Posterior vena cava (tissue), 2 donors: ENCODE measurements around the gene PIGC. TPM values are rescaled to one million over a fixed set of nuclear protein-coding genes. Genes with fewer than 3 reads are reported as not detected.

Experiments used
- DNase-seq: peaks from one replicate; pipeline ENCODE4 v3.0.0-alpha.2; 2020; ENCODE audit warnings: low spot score
- intact Hi-C, 2 donors: fragments of 100-400 bp; cut with DNase I; formaldehyde crosslinking; loops; one replicate each; pipeline versions ENCODE4 v1.14.1 to v1.14.2; 2022 to 2023
- total RNA-seq, 2 donors: library from RNA; stranded (reverse); fragmentation: NEBNext Ultra II Directional; extraction: Animal tissue kit (Norgen Biotek cat#: 25700); gene quantifications; one replicate each; pipeline ENCODE4 v1.2.1, GENCODE V29; 2021
- donor health status: DM: yes; HTN: yes; CAD: no.
- donor health status: DM: yes; HTN: yes; CAD: no.

Gene PIGC
- total RNA-seq, 2 donors from 2014 or later = 18.4 to 22.3 TPM

DNA sequence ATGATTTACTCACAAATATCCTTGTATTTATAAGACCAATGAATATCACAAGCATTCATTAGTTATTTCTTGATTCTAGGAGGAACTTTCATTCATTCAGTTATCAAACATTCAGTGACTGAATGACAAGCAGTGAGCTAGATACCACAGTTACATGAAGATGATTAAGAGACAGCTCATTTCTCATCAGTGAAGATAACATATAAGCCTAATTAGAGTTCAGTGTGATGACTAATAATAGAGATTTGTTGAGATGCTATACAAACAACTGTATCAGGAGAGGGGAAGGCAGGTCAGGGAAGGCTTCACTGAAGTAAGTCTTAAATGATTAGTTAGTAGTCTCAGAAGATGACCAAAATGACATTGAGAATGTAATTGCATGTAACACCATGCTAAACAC lies 38.0 kb downstream of the PIGC start:
- intact Hi-C loops = loop anchor here in 1 of 2 donors (10.0 kb wide), 1 partner anchor 361 kb away; no protein-coding TSS in a partner anchor
- DNase-seq = no peak

GRCh38 chr1:172404121-172404520 lies 39.7 kb downstream of the PIGC start:
- intact Hi-C loops = loop anchor here in 1 of 2 donors (10.0 kb wide), 1 partner anchor 359 kb away; no protein-coding TSS in a partner anchor
- DNase-seq = no peak

GRCh38 chr1:172402878-172403569 lies 40.8 kb downstream of the PIGC start:
- intact Hi-C loops = loop anchor here in 1 of 2 donors (10.0 kb wide), 1 partner anchor 358 kb away; no protein-coding TSS in a partner anchor
- DNase-seq = no peak

- intact Hi-C loops = loop anchor here in 1 of 2 donors (10.0 kb wide), 1 partner anchor 357 kb away; no protein-coding TSS in a partner anchor
- DNase-seq = no peak
These were observed 42.0 kb downstream of the PIGC start for GRCh38 chr1:172401892-172402291.

GRCh38 chr1:172401477-172401876 lies 42.4 kb downstream of the PIGC start:
- no peak for DNase-seq
- intact Hi-C loops = loop anchor here in 1 of 2 donors (10.0 kb wide), 1 partner anchor 357 kb away; no protein-coding TSS in a partner anchor

- DNase-seq = no peak
- intact Hi-C loops = loop anchor here in 1 of 2 donors (10.0 kb wide), 1 partner anchor 356 kb away; no protein-coding TSS in a partner anchor
These were observed 43.2 kb downstream of the PIGC start for GRCh38 chr1:172400722-172401105.

DNA sequence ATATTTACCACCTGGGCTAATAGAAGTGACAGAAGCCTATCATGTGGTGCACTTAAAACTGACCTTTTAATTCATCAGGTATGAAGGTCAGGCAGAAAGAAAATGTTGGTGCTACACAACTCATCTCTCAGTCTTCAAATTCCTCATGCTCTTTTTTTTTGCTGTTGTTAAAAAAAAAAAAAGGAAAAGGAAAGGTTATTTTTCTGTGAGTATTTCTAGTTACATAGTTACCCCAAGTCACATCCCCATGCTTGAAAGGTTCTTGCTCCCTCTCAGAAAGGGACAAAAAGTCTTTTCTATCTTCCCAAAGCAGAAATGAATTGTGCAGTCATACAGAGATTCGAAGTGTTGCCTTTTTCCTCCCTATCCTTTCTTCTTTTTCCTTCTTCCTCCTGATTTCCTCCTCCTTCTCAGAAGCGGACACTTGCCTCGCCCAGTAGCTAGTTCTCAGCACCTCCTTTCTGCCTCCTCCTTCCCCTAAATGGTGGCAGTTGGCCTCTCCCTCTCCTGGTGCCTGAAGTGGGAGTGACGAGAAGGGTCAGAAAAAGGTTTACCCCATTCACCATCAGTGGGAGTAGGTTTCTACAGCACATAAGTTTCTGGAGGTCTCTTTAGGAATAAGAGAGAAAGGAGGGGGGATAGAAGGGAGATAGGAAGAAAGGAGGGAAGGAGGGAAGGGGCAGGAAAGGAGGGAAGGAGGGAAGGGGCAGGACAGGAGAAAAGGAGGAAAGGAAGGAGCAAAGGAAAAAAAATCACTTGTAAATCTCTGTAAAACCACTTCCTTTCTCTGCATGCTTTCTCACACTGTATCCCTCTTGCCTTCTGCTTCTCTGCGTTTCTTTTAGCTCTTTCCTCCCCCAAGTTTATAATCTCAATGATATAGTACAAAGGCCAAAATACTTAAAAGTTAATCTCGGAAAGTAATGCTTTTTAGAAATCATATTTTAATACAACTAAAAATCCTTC lies 43.8 kb downstream of the PIGC start:
- no peak for DNase-seq
- intact Hi-C loops = loop anchor here in 1 of 2 donors (2.0 to 10.0 kb wide), 3 partner anchors 115 to 355 kb away; no protein-coding TSS in a partner anchor

- peak; percentile 82 for DNase-seq
- intact Hi-C loops = loop anchor here in 1 of 2 donors (2.0 to 10.0 kb wide), 2 partner anchors 114 to 256 kb away; no protein-coding TSS in a partner anchor
These were observed 44.7 kb downstream of the PIGC start for GRCh38 chr1:172398970-172399755.

DNA sequence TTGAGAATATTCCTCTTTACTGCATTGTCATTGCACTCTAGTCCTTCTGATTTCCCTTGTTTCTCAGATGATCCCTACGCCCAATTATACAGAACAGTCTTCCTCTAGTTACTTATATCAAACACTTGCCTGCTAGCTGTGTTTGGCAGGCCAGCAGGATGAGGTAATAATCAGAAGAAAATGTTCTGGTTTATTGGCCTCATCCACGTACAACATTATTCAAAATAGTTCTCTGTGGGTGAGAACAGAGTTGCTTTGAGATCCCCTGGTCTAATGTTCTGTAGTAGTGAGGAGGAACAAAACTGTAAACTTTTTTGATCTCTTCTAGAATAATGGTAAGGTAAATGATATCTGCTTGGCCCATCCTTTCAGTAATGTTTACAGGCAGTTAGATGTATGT lies 45.7 kb downstream of the PIGC start:
- no peak for DNase-seq
- intact Hi-C loops = loop anchor here in 1 of 2 donors (2.0 to 10.0 kb wide), 2 partner anchors 113 to 255 kb away; no protein-coding TSS in a partner anchor

- intact Hi-C loops = loop anchor here in 1 of 2 donors (2.0 to 10.0 kb wide), 2 partner anchors 113 to 255 kb away; no protein-coding TSS in a partner anchor
- DNase-seq = no peak
These were observed 46.2 kb downstream of the PIGC start for GRCh38 chr1:172397633-172398032.

- intact Hi-C loops = loop anchor here in 1 of 2 donors (10.0 kb wide), 1 partner anchor 112 kb away; no protein-coding TSS in a partner anchor
- DNase-seq = no peak
These were observed 46.6 kb downstream of the PIGC start for GRCh38 chr1:172397221-172397620.

GRCh38 chr1:172395576-172395975 lies 48.3 kb downstream of the PIGC start:
- intact Hi-C loops = loop anchor here in 1 of 2 donors (10.0 kb wide), 1 partner anchor 111 kb away; no protein-coding TSS in a partner anchor

GRCh38 chr1:172394811-172395210 lies 49.1 kb downstream of the PIGC start:
- intact Hi-C loops = loop anchor here in 1 of 2 donors (10.0 kb wide), 1 partner anchor 110 kb away; no protein-coding TSS in a partner anchor

More at GRCh38 chr1:172395576-172395975, 48.3 kb downstream of the PIGC start:
- DNase-seq = no peak

DNA sequence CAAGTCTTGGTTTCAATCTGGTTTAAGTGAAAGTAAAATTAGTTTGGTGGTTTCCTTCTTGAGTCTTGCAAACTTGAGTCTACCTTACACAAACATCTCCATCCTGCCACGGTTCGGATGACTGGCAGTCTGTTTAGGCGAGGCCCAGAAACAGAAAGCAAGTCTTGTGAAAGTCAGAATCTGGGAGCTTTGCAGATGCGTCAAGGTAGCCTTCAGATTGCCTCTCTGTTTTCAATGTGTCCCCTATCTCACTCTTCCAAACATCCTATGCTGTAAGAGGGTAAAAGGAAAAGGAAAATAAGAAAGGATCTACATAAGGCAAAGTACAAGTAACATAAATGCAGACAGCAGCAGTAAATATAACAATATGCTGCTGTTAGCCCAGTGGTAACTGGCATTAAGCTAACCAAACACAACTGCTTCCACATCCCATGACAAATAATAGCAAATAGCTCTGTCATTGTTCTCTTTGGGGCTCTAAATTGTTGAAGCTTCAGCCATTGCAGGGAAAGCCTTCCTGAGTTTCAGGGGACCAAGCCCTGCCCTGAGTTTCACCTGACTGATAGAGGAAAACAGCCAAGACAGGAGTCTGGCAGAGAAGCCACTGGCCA lies 49.6 kb downstream of the PIGC start:
- intact Hi-C loops = loop anchor here in 1 of 2 donors (10.0 kb wide), 1 partner anchor 109 kb away; no protein-coding TSS in a partner anchor
- no peak for DNase-seq

More at GRCh38 chr1:172394811-172395210, 49.1 kb downstream of the PIGC start:
- DNase-seq = no peak

DNA sequence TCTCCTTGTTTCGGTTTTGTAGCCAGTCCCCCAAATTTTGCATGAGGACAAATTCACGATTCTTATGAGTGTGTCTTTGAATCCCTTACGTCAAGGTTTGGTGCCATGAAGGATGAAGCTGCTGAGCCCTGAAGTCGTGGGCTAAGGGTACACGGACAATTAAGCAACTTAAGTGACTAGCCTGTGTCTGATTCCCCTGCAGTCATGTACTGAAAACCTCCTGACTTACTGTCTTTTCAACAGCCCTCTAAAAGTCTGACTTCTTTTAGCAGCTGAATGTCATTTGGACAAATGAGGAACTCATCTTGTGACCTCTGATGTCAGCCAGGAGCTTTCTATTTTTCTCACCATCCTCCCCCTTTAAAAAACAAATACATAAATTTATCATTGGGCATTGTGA lies 50.5 kb downstream of the PIGC start:
- intact Hi-C loops = loop anchor here in 1 of 2 donors (10.0 kb wide), 1 partner anchor 109 kb away; no protein-coding TSS in a partner anchor
- no peak for DNase-seq

DNA sequence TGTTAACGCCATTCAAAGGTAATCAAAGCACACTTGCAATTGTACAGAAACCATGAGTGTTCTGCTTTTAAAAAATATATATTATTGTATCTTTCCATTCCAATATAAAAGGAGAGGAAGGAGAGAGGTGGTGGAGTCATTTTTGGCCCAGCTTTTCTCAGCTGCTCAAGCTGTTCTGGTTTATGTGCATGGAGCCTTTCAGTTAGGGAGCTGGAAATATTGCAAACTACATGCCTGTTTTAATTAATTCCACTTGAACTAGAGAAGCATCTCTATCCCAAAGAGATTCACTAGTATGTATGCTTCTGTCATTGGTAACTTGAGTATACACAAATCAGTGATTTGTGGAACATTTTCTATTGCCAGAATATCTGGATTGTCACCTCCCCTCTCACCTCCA lies 51.9 kb downstream of the PIGC start:
- no peak for DNase-seq
- intact Hi-C loops = loop anchor here in 1 of 2 donors (10.0 kb wide), 1 partner anchor 107 kb away; no protein-coding TSS in a partner anchor
